Caco-2 (cell line): Measurements from ENCODE around the gene KLHL36. TPM values are rescaled to one million over a fixed set of nuclear protein-coding genes. Genes with fewer than 3 reads are reported as not detected.
A peak's percentile ranks its signal among the peaks of the same experiment; 100 is the strongest.
"Not testable (repeated sequence)": the region's sequence is repeated elsewhere in the genome, so short reads cannot be mapped to it uniquely, and the experiment has no call there.

Experiments
- BruUV-seq: library from RNA; stranded (reverse); fragments of 400-500 nt; replicated peaks from 2 replicates; lab custom pipeline; 2021; lab: Mats Ljungman, UMichigan
- CTCF ChIA-PET: fragments of 300-600 bp; sonication (Branson Sonifier 250); formaldehyde crosslinking; loops from one replicate; lab custom pipeline; 2022; ENCODE audit warnings: antibody characterized with exemption; lab: Charles Lee
- POLR2A ChIA-PET: fragments of 300-600 bp; sonication (Branson Sonifier 250); formaldehyde crosslinking; loops from one replicate; lab custom pipeline; 2022; ENCODE audit warnings: antibody characterized with exemption; lab: Charles Lee
- DNase-seq, 2 experiments: peaks; one replicate each; pipeline versions ENCODE4 v3.0.0 to v3.0.0-alpha.2; 2020 to 2022
- H3K27me3 ChIP-seq: replicated peaks from 2 replicates; pipeline ENCODE4 v1.6.0; 2011; ENCODE audit warnings: low read length; ENCODE audit not compliant: control insufficient read depth, insufficient read depth
- H3K36me3 ChIP-seq: 2 replicates; pipeline ENCODE4 v1.5.1; 2011; ENCODE audit warnings: low read length; ENCODE audit not compliant: control insufficient read depth, insufficient read depth
- H3K4me1 ChIP-seq: fragments of 250-450 bp; sonication (Bioruptor Pico); 2 replicates; pipeline ENCODE4 v1.5.1; 2020; ENCODE audit warnings: mild to moderate bottlenecking
- H3K4me3 ChIP-seq: 2 replicates; pipeline ENCODE4 v1.5.1; 2011; ENCODE audit warnings: low read depth, mild to moderate bottlenecking, control low read depth, low read length
- H3K9me3 ChIP-seq: fragments of 250-450 bp; sonication (Bioruptor Pico); 2 replicates; pipeline ENCODE4 v1.5.1; 2020; ENCODE audit warnings: mild to moderate bottlenecking, moderate library complexity
- H3K27ac Mint-ChIP-seq: one replicate; pipeline ENCODE4 v1.8.0; 2022; ENCODE audit warnings: mixed read lengths; ENCODE audit not compliant: unreplicated experiment
- H3K27me3 Mint-ChIP-seq: one replicate; pipeline ENCODE4 v1.8.0; 2022; ENCODE audit warnings: mixed read lengths; ENCODE audit not compliant: insufficient read depth, unreplicated experiment
- H3K36me3 Mint-ChIP-seq: one replicate; pipeline ENCODE4 v1.8.0; 2022; ENCODE audit warnings: mild to moderate bottlenecking, mixed read lengths; ENCODE audit not compliant: insufficient read depth, unreplicated experiment
- H3K4me1 Mint-ChIP-seq: one replicate; pipeline ENCODE4 v1.8.0; 2022; ENCODE audit warnings: low read depth, mixed read lengths; ENCODE audit not compliant: unreplicated experiment
- H3K4me3 Mint-ChIP-seq: one replicate; pipeline ENCODE4 v1.8.0; 2022; ENCODE audit warnings: mild to moderate bottlenecking, moderate library complexity, mixed read lengths; ENCODE audit not compliant: unreplicated experiment
- H3K9me3 Mint-ChIP-seq: one replicate; pipeline ENCODE4 v1.8.0; 2022; ENCODE audit warnings: mixed read lengths; ENCODE audit not compliant: unreplicated experiment
- CTCF ChIP-seq, 2 experiments: fragments of 200-600 bp in 1 of 2; IDR thresholded peaks; 1 replicate in 1 of 2; 2 replicates in 1 of 2; pipeline versions ENCODE4 v1.5.1 to v1.8.0; 2011 to 2022; ENCODE audit warnings: antibody characterized with exemption in 1 of 2, control low read depth in 1 of 2, inconsistent platforms in 1 of 2, low read depth in 1 of 2, low read length in 1 of 2, mild to moderate bottlenecking in 1 of 2, moderate library complexity in 1 of 2; ENCODE audit not compliant: insufficient read depth in 1 of 2, severe bottlenecking in 1 of 2, unreplicated experiment in 1 of 2
- intact Hi-C: fragments of 100-400 bp; cut with micrococcal nuclease; formaldehyde crosslinking; loops from one replicate; pipeline ENCODE4 v1.10.0; 2022; ENCODE audit not compliant: unreplicated experiment
- total RNA-seq: library from RNA; stranded (reverse); gene quantifications from 2 replicates; pipeline ENCODE4 v1.2.3, GENCODE V29; 2022

The KLHL36 gene
- total RNA-seq, 1 experiment from 2014 or later: 70.2 TPM

GRCh38 chr16:84689111-84689510 is 40.8 kb downstream of the KLHL36 start:
- intact Hi-C loops: no loop called here
- BruUV-seq: no TSS peak
- H3K27me3 Mint-ChIP-seq: no peaks in the 10 kb centered on the region
- H3K4me1 ChIP-seq: peaks cover 9% of the 10 kb centered on the region
- no peak overlapping the region for H3K4me3 ChIP-seq
- TF ChIP-seq CTCF (IDR thresholded peaks at IDR 0.05; ENCODE audit: insufficient read depth in 1 of 2, low read depth in 1 of 2, low read length in 1 of 2, severe bottlenecking in 1 of 2, unreplicated experiment in 1 of 2): no peak
- POLR2A ChIA-PET: interaction anchor here (0.8 kb wide), 1 partner anchor 12 kb away, joined by 3 read pairs; no protein-coding TSS in a partner anchor
- peaks cover 18% of the 10 kb centered on the region for H3K4me1 Mint-ChIP-seq
- H3K36me3 Mint-ChIP-seq: no peaks in the 10 kb centered on the region
- H3K27ac Mint-ChIP-seq: no peak overlapping the region
- no peaks in the 10 kb centered on the region for H3K9me3 ChIP-seq
- CTCF ChIA-PET: interaction anchor here (0.6 to 1.2 kb wide), 2 partner anchors 17 to 700 kb away, joined by 3 to 4 read pairs; no protein-coding TSS in a partner anchor
- H3K4me3 Mint-ChIP-seq: no peak overlapping the region
- H3K36me3 ChIP-seq: no peaks in the 10 kb centered on the region
- no peaks in the 10 kb centered on the region for H3K27me3 ChIP-seq
- DNase-seq: no peak
- H3K9me3 Mint-ChIP-seq: no peaks in the 10 kb centered on the region

- CTCF ChIA-PET: interaction anchor here (1.2 kb wide), 1 partner anchor 18 kb away, joined by 3 read pairs; no protein-coding TSS in a partner anchor
- Mint-ChIP-seq H3K4me3 (no peak overlapping the region), H3K36me3 (no peaks in the 10 kb centered on the region), H3K4me1 (peaks cover 18% of the 10 kb centered on the region), H3K27me3 (no peaks in the 10 kb centered on the region), H3K9me3 (no peaks in the 10 kb centered on the region), H3K27ac (no peak overlapping the region)
- POLR2A ChIA-PET: no interaction called here
- Histone ChIP-seq H3K36me3 (no peaks in the 10 kb centered on the region), H3K27me3 (no peaks in the 10 kb centered on the region), H3K4me3 (no peak overlapping the region), H3K9me3 (no peaks in the 10 kb centered on the region), H3K4me1 (peaks cover 9% of the 10 kb centered on the region)
- BruUV-seq: no TSS peak
- no peak for DNase-seq
- TF ChIP-seq CTCF (IDR thresholded peaks at IDR 0.05; ENCODE audit: insufficient read depth in 1 of 2, low read depth in 1 of 2, low read length in 1 of 2, severe bottlenecking in 1 of 2, unreplicated experiment in 1 of 2): no peak
- intact Hi-C loops: no loop called here
These were observed 41.9 kb downstream of the KLHL36 start for GRCh38 chr16:84690088-84690819.

- Histone ChIP-seq H3K27me3 (no peaks in the 10 kb centered on the region), H3K9me3 (no peaks in the 10 kb centered on the region), H3K36me3 (no peaks in the 10 kb centered on the region), H3K4me1 (peaks cover 9% of the 10 kb centered on the region), H3K4me3 (no peak overlapping the region)
- intact Hi-C loops: no loop called here
- ChIA-PET POLR2A (no interaction called here), CTCF (no interaction called here)
- Mint-ChIP-seq H3K27ac (peak overlapping the region; percentile 32), H3K27me3 (no peaks in the 10 kb centered on the region), H3K36me3 (no peaks in the 10 kb centered on the region), H3K9me3 (no peaks in the 10 kb centered on the region), H3K4me3 (no peak overlapping the region), H3K4me1 (peaks cover 18% of the 10 kb centered on the region)
- BruUV-seq: no TSS peak
- DNase-seq: no peak
- TF ChIP-seq CTCF (IDR thresholded peaks at IDR 0.05; ENCODE audit: insufficient read depth in 1 of 2, low read depth in 1 of 2, low read length in 1 of 2, severe bottlenecking in 1 of 2, unreplicated experiment in 1 of 2): no peak
These were observed 44.3 kb downstream of the KLHL36 start for GRCh38 chr16:84692451-84693214.

- POLR2A ChIA-PET: interaction anchor here (0.6 kb wide), 1 partner anchor 23 kb away, joined by 5 read pairs; no protein-coding TSS in a partner anchor
- H3K27me3 ChIP-seq, H3K4me3 ChIP-seq, H3K9me3 Mint-ChIP-seq, DNase-seq, H3K27ac Mint-ChIP-seq, H3K9me3 ChIP-seq, intact Hi-C loops, H3K36me3 Mint-ChIP-seq, H3K36me3 ChIP-seq, H3K27me3 Mint-ChIP-seq, BruUV-seq, H3K4me3 Mint-ChIP-seq: not testable (repeated sequence)
- peaks cover 11% of the 10 kb centered on the region for H3K4me1 ChIP-seq
- H3K4me1 Mint-ChIP-seq: peaks cover 26% of the 10 kb centered on the region
- CTCF ChIA-PET: interaction anchor here (0.6 kb wide), 2 partner anchors 32 to 1292 kb away, joined by 3 to 4 read pairs; no protein-coding TSS in a partner anchor
These were observed 45.6 kb downstream of the KLHL36 start for GRCh38 chr16:84693869-84694268.
